Measurements from ENCODE around the gene CAMTA1. TPM values are rescaled to one million over a fixed set of nuclear protein-coding genes. Genes with fewer than 3 reads are reported as not detected.

CAMTA1 gene
- total and polyA plus RNA-seq, 9 of the 15 experiments (the other 6 are each of a cell fraction or from before 2014, with no cell fraction given), result 43.9 to 161 (median 65.9) TPM

DNA sequence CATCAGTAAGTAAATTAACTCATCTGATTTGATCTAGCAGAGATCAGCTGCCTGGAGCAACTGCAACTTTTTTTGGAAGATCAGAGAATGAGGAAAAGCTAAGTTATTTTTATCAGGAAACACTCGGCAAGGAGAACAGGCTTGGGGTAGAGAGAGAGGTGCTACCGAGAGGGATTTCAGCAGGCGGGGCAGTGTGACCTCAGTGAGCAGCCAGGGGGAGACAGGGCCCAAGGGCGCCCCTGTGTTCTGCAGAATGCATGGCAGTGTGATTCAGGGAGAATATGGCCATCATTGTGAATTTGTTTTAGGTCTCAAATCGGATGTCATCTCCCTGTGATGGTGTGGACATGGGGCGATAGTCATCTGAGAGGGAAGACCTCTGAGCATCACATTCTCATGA lies 501.8 kb downstream of the CAMTA1 start:
- TF ChIP-seq TAF15 (IDR thresholded peaks at IDR 0.05; ENCODE audit: low read depth, low read length), result no peak
- TF ChIP-seq RUNX1 (IDR thresholded peaks at IDR 0.05; ENCODE audit: low read depth), result no peak
- TF ChIP-seq, protein P1, sequence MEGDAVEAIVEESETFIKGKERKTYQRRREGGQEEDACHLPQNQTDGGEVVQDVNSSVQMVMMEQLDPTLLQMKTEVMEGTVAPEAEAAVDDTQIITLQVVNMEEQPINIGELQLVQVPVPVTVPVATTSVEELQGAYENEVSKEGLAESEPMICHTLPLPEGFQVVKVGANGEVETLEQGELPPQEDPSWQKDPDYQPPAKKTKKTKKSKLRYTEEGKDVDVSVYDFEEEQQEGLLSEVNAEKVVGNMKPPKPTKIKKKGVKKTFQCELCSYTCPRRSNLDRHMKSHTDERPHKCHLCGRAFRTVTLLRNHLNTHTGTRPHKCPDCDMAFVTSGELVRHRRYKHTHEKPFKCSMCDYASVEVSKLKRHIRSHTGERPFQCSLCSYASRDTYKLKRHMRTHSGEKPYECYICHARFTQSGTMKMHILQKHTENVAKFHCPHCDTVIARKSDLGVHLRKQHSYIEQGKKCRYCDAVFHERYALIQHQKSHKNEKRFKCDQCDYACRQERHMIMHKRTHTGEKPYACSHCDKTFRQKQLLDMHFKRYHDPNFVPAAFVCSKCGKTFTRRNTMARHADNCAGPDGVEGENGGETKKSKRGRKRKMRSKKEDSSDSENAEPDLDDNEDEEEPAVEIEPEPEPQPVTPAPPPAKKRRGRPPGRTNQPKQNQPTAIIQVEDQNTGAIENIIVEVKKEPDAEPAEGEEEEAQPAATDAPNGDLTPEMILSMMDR (IDR thresholded peaks at IDR 0.05 in 2 of 3, conservative IDR thresholded peaks at IDR 0.05 in 1 of 3; ENCODE audit: insufficient read depth in 2 of 3, low read depth in 1 of 3, low read length in 3 of 3), result peak; percentile 39 to 68 (median 48)
- TF ChIP-seq ZBTB5 (IDR thresholded peaks at IDR 0.05), result no peak
- TF ChIP-seq RAD21 (CRISPR knock-in tag; conservative IDR thresholded peaks at IDR 0.05 in 1 of 2, IDR thresholded peaks at IDR 0.05 in 1 of 2), result peak in 1 of 2 experiments; percentile 17; a peak in 1 of 4 replicates
- no peak for TF ChIP-seq CXXC5 (CRISPR knock-in tag; IDR thresholded peaks at IDR 0.05)
- TF ChIP-seq, protein P2, sequence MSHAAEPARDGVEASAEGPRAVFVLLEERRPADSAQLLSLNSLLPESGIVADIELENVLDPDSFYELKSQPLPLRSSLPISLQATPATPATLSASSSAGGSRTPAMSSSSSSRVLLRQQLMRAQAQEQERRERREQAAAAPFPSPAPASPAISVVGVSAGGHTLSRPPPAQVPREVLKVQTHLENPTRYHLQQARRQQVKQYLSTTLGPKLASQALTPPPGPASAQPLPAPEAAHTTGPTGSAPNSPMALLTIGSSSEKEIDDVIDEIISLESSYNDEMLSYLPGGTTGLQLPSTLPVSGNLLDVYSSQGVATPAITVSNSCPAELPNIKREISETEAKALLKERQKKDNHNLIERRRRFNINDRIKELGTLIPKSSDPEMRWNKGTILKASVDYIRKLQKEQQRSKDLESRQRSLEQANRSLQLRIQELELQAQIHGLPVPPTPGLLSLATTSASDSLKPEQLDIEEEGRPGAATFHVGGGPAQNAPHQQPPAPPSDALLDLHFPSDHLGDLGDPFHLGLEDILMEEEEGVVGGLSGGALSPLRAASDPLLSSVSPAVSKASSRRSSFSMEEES (CRISPR knock-in tag; IDR thresholded peaks at IDR 0.05), result no peak
- TF ChIP-seq ZNF408 (CRISPR knock-in tag; IDR thresholded peaks at IDR 0.05; ENCODE audit: low read depth), result no peak
- no peak for TF ChIP-seq PYGO2 (tag; IDR thresholded peaks at IDR 0.05)
- no peak for TF ChIP-seq SIN3B (IDR thresholded peaks at IDR 0.05; ENCODE audit: low read depth)
- no peak for TF ChIP-seq ZBTB43 (CRISPR knock-in tag; IDR thresholded peaks at IDR 0.05)
- TF ChIP-seq ZKSCAN1 (IDR thresholded peaks at IDR 0.05; ENCODE audit: low read depth, low read length), result no peak
- no peak for TF ChIP-seq ETV1 (tag; conservative IDR thresholded peaks at IDR 0.05; ENCODE audit: low read depth)
- TF ChIP-seq E2F5 (CRISPR knock-in tag; IDR thresholded peaks at IDR 0.05), result no peak
- H3K9me1 ChIP-seq (ENCODE audit: control insufficient read depth, insufficient read depth, low read length), result no peaks in the 10 kb centered on the region
- no peak overlapping the region for H3K9ac ChIP-seq (ENCODE audit: insufficient read depth in 1 of 2, low read depth in 2 of 2, low read length in 2 of 2)
- in situ Hi-C loops (cut with MboI) (no loop called here), intact Hi-C loops (cut with micrococcal nuclease) (no loop called here)
- 0% methylated on average over 6 of the region's 6 CpGs for WGBS (ENCODE audit: insufficient coverage, low coverage, missing lambda C conversion rate)
- no peaks in the 10 kb centered on the region for H3K36me3 ChIP-seq (ENCODE audit: control insufficient read depth, insufficient read depth, low read length)
- no peaks in the 10 kb centered on the region for H3K4me1 ChIP-seq (replicated peaks in 1 of 2; ENCODE audit: control insufficient read depth in 2 of 2, insufficient read depth in 2 of 2, low read length in 2 of 2)
- H2AFZ ChIP-seq (ENCODE audit: low read depth, low read length), result no peak overlapping the region
- peak in 1 of 4 experiments; percentile 23 for DNase-seq (ENCODE audit: extremely low read depth in 1 of 4, low spot score in 3 of 4)
- H3K27ac ChIP-seq (ENCODE audit: extremely low read depth, low read depth, low read length), result no peak overlapping the region
- H3K27me3 ChIP-seq (ENCODE audit: control insufficient read depth in 2 of 2, insufficient read depth in 2 of 2, low read length in 2 of 2), result peaks cover 3 to 15% of the 10 kb centered on the region in 2 experiments; a peak in 3 of 5 replicates
- no peaks in the 10 kb centered on the region for H3K79me2 ChIP-seq (ENCODE audit: control insufficient read depth, insufficient read depth, low read length)
- H3K4me2 ChIP-seq (ENCODE audit: insufficient read depth, low read length), result no peak overlapping the region
- CTCF ChIA-PET (ENCODE audit: low intra/inter-chr PET ratio), result no interaction called here
- no peak for FAIRE-seq
- POLR2A ChIA-PET, result interaction anchor here (0.9 kb wide), 1 partner anchor 9 kb away, joined by 3 read pairs; no protein-coding TSS in a partner anchor
- peak; percentile 82 for ATAC-seq
- no TSS peak for BruUV-seq (replicated peaks)
- no peak overlapping the region for H3K4me3 ChIP-seq
- H4K20me1 ChIP-seq (replicated peaks; ENCODE audit: control insufficient read depth, insufficient read depth, low read length), result peaks cover 6% of the 10 kb centered on the region; the same call in 1 of the 2 replicates
- H3K9me3 ChIP-seq (replicated peaks; ENCODE audit: control insufficient read depth, insufficient read depth, low read depth, low read length), result no peaks in the 10 kb centered on the region
